Keratinocyte (primary cell): Measurements from ENCODE around the gene TSHZ2. TPM values are rescaled to one million over a fixed set of nuclear protein-coding genes. Genes with fewer than 3 reads are reported as not detected.

Source experiments
- DNase-seq: peaks from one replicate; pipeline ENCODE4 v3.0.0-alpha.2; 2011; ENCODE audit warnings: low read depth, missing footprints, low spot score
- FAIRE-seq: peaks from 2 replicates; lab custom pipeline; 2011; peaks lifted over from hg19 to GRCh38; lab: Jason Lieb, UNC
- H2AFZ ChIP-seq: 2 replicates; pipeline ENCODE4 v1.6.0; 2012; ENCODE audit warnings: low read length, control low read depth, inconsistent platforms; ENCODE audit not compliant: control insufficient read depth
- H3K27ac ChIP-seq: 2 replicates; pipeline ENCODE4 v1.5.1; 2011; ENCODE audit warnings: low read length; ENCODE audit not compliant: control insufficient read depth, insufficient read depth
- H3K27me3 ChIP-seq: 3 replicates; pipeline ENCODE4 v1.6.0; 2011; ENCODE audit warnings: low read length; ENCODE audit not compliant: control insufficient read depth, insufficient read depth; ENCODE audit errors: extremely low read depth
- H3K36me3 ChIP-seq, 2 experiments: 2 replicates in 1 of 2; 3 replicates in 1 of 2; pipeline ENCODE4 v1.5.1; 2011; ENCODE audit warnings: low read length in 2 of 2, mild to moderate bottlenecking in 1 of 2; ENCODE audit not compliant: control insufficient read depth in 2 of 2, insufficient read depth in 2 of 2; ENCODE audit errors: extremely low read depth in 1 of 2
- H3K4me1 ChIP-seq: 3 replicates; pipeline ENCODE4 v1.5.1; 2011; ENCODE audit warnings: low read length; ENCODE audit not compliant: control insufficient read depth, insufficient read depth; ENCODE audit errors: extremely low read depth
- H3K4me2 ChIP-seq: 3 replicates; pipeline ENCODE4 v1.6.0; 2011; ENCODE audit warnings: low read depth, low read length; ENCODE audit not compliant: control insufficient read depth, insufficient read depth; ENCODE audit errors: extremely low read depth
- H3K4me3 ChIP-seq, 3 experiments: fragments of 200-600 bp in 1 of 3; sonication (generic) in 1 of 3; 2 replicates in 2 of 3; 3 replicates in 1 of 3; pipeline ENCODE4 v1.5.1; 2011 to 2016; ENCODE audit warnings: low read length in 3 of 3, mild to moderate bottlenecking in 3 of 3, control low read depth in 2 of 3, inconsistent platforms in 1 of 3, low read depth in 1 of 3, mixed read lengths in 1 of 3, mixed run types in 1 of 3, moderate library complexity in 1 of 3; ENCODE audit not compliant: control insufficient read depth in 2 of 3, insufficient read depth in 2 of 3; ENCODE audit errors: extremely low read depth in 1 of 3
- H3K79me2 ChIP-seq: 2 replicates; pipeline ENCODE4 v1.6.0; 2012; ENCODE audit warnings: low read length; ENCODE audit not compliant: control insufficient read depth, insufficient read depth
- H3K9ac ChIP-seq: 3 replicates; pipeline ENCODE4 v1.6.0; 2011; ENCODE audit warnings: low read length; ENCODE audit not compliant: control insufficient read depth, insufficient read depth; ENCODE audit errors: extremely low read depth
- H3K9me1 ChIP-seq: 3 replicates; pipeline ENCODE4 v1.6.0; 2011; ENCODE audit warnings: low read length; ENCODE audit not compliant: control insufficient read depth, insufficient read depth; ENCODE audit errors: extremely low read depth
- H3K9me3 ChIP-seq: 2 replicates; pipeline ENCODE4 v1.5.1; 2012; ENCODE audit warnings: low read depth, low read length; ENCODE audit not compliant: control insufficient read depth
- H4K20me1 ChIP-seq: 3 replicates; pipeline ENCODE4 v1.6.0; 2011; ENCODE audit warnings: low read length; ENCODE audit not compliant: control insufficient read depth, insufficient read depth; ENCODE audit errors: extremely low read depth
- CTCF ChIP-seq, 3 experiments: IDR thresholded peaks in 1 of 3; conservative IDR thresholded peaks in 1 of 3; optimal IDR thresholded peaks in 1 of 3; 2 replicates in 2 of 3; 3 replicates in 1 of 3; pipeline versions ENCODE3 to v1.5.1; 2011; ENCODE audit warnings: low read length in 3 of 3, mild to moderate bottlenecking in 3 of 3, moderate library complexity in 2 of 3, control low read depth in 1 of 3, inconsistent platforms in 1 of 3; ENCODE audit not compliant: insufficient read depth in 2 of 3; ENCODE audit errors: extremely low read depth in 1 of 3
- EZH2 ChIP-seq: IDR thresholded peaks from one replicate; pipeline ENCODE4 v1.6.1; 2012; ENCODE audit warnings: inconsistent platforms, mild to moderate bottlenecking, low read length, moderate library complexity
- dilution Hi-C: fragments of 300-500 bp; cut with MboI; formaldehyde crosslinking; loops from one replicate; pipeline ENCODE4 v1.7.0; 2020; ENCODE audit warnings: low sequenced_read_pairs; ENCODE audit not compliant: extremely low pct_ligation_motif_present
- polyA plus RNA-seq, 5 experiments: library from polyadenylated mRNA; depleted of rRNA in 3 of 5; stranded (reverse) in 3 of 5; stranded (forward) in 1 of 5; unstranded in 1 of 5; fragments of >200 nt; gene quantifications; 1 replicate in 1 of 5; 2 replicates in 3 of 5; 3 replicates in 1 of 5; pipeline versions ENCODE4 v1.2.1 to v1.2.3, GENCODE V29; 2011 to 2012; ENCODE audit warnings: missing spikeins in 2 of 5, low read depth in 1 of 5, low replicate concordance in 1 of 5

Gene TSHZ2
- polyA plus RNA-seq, 1 donor (not counting 4 experiments of a cell fraction or from before 2014, with no cell fraction given), result 1.1 TPM

- H3K4me2 ChIP-seq, result no peak overlapping the region
- DNase-seq (no peak), FAIRE-seq (no peak)
- no peak overlapping the region for H3K4me3 ChIP-seq
- no peaks in the 10 kb centered on the region for H3K9me3 ChIP-seq
- no peaks in the 10 kb centered on the region for H3K4me1 ChIP-seq
- no peaks in the 10 kb centered on the region for H3K79me2 ChIP-seq
- no peak for TF ChIP-seq CTCF (optimal IDR thresholded peaks at IDR 0.05 in 1 of 3, IDR thresholded peaks at IDR 0.05 in 1 of 3, conservative IDR thresholded peaks at IDR 0.05 in 1 of 3; ENCODE audit: extremely low read depth in 1 of 3, insufficient read depth in 2 of 3, low read length in 3 of 3)
- no peaks in the 10 kb centered on the region for H3K36me3 ChIP-seq
- H3K27me3 ChIP-seq, result no peaks in the 10 kb centered on the region
- no peak overlapping the region for H3K9ac ChIP-seq
- dilution Hi-C loops, result no loop called here
- H4K20me1 ChIP-seq, result no peaks in the 10 kb centered on the region
- no peak overlapping the region for H3K27ac ChIP-seq
- H3K9me1 ChIP-seq, result no peaks in the 10 kb centered on the region
- no peak overlapping the region for H2AFZ ChIP-seq
These were observed 43.9 kb downstream of the TSHZ2 start for GRCh38 chr20:53016071-53016470.

- no peaks in the 10 kb centered on the region for H3K36me3 ChIP-seq
- no peaks in the 10 kb centered on the region for H3K4me1 ChIP-seq
- no peaks in the 10 kb centered on the region for H4K20me1 ChIP-seq
- H3K9me3 ChIP-seq, result no peaks in the 10 kb centered on the region
- H3K79me2 ChIP-seq, result no peaks in the 10 kb centered on the region
- no peak overlapping the region for H3K27ac ChIP-seq
- no peak overlapping the region for H3K4me3 ChIP-seq
- dilution Hi-C loops, result no loop called here
- no peak overlapping the region for H2AFZ ChIP-seq
- DNase-seq (no peak), FAIRE-seq (peak; percentile 32)
- no peak overlapping the region for H3K9ac ChIP-seq
- no peaks in the 10 kb centered on the region for H3K9me1 ChIP-seq
- H3K27me3 ChIP-seq, result no peaks in the 10 kb centered on the region
- no peak overlapping the region for H3K4me2 ChIP-seq
- no peak for TF ChIP-seq CTCF (optimal IDR thresholded peaks at IDR 0.05 in 1 of 3, IDR thresholded peaks at IDR 0.05 in 1 of 3, conservative IDR thresholded peaks at IDR 0.05 in 1 of 3; ENCODE audit: extremely low read depth in 1 of 3, insufficient read depth in 2 of 3, low read length in 3 of 3)
- TF ChIP-seq EZH2, result no peak
These were observed 44.4 kb downstream of the TSHZ2 start for GRCh38 chr20:53016534-53017042.
